Neural cell (in vitro differentiated cells): ENCODE data around the gene UBE4A. TPM values are rescaled to one million over a fixed set of nuclear protein-coding genes. Genes with fewer than 3 reads are reported as not detected.

Experiments used
- H2AFZ ChIP-seq: fragments of 200-600, 300-800 bp; sonication (generic), shearing (Covaris generic); 2 replicates; pipeline ENCODE4 v1.6.0; 2014; ENCODE audit warnings: low read depth, mild to moderate bottlenecking, antibody characterized with exemption, low read length, moderate library complexity
- H3F3A ChIP-seq: fragments of 200-600 bp; shearing (Covaris generic); 2 replicates; pipeline ENCODE4 v1.6.1; 2016; ENCODE audit warnings: mild to moderate bottlenecking, moderate library complexity, mixed read lengths, antibody characterized with exemption, low read length; ENCODE audit not compliant: insufficient read depth, poor library complexity, severe bottlenecking
- H3K27ac ChIP-seq: fragments of 200-600, 300-800 bp; sonication (generic), shearing (Covaris generic); 2 replicates; pipeline ENCODE4 v1.5.1; 2014; ENCODE audit warnings: mild to moderate bottlenecking, low read length, moderate library complexity
- H3K27me3 ChIP-seq: fragments of 300-800, 200-600 bp; sonication (generic), shearing (Covaris generic); 2 replicates; pipeline ENCODE4 v1.6.0; 2014; ENCODE audit warnings: mild to moderate bottlenecking, low read depth, low read length, moderate library complexity; ENCODE audit not compliant: insufficient read depth
- H3K36me3 ChIP-seq: fragments of 300-800, 200-600 bp; sonication (generic), shearing (Covaris generic); 2 replicates; pipeline ENCODE4 v1.5.1; 2014; ENCODE audit warnings: mild to moderate bottlenecking, antibody characterized with exemption, low read length, moderate library complexity; ENCODE audit not compliant: insufficient read depth
- H3K4me2 ChIP-seq: fragments of 300-800, 200-600 bp; sonication (generic), shearing (Covaris generic); 2 replicates; pipeline ENCODE4 v1.6.0; 2014; ENCODE audit warnings: mild to moderate bottlenecking, low read length
- H3K4me3 ChIP-seq: fragments of 300-800, 200-600 bp; sonication (generic), shearing (Covaris generic); 2 replicates; pipeline ENCODE4 v1.5.1; 2014; ENCODE audit warnings: mild to moderate bottlenecking, low read length, moderate library complexity
- H3K79me2 ChIP-seq: fragments of 200-600 bp; shearing (Covaris generic); replicated peaks from 2 replicates; pipeline ENCODE4 v1.6.0; 2014; ENCODE audit warnings: mild to moderate bottlenecking, low read length, moderate library complexity; ENCODE audit not compliant: insufficient read depth
- H3K9ac ChIP-seq: fragments of 300-800, 200-600 bp; sonication (generic), shearing (Covaris generic); 2 replicates; pipeline ENCODE4 v1.6.1; 2016; ENCODE audit warnings: mild to moderate bottlenecking, low read length, mixed read lengths
- H3K9me2 ChIP-seq: fragments of 200-600 bp; shearing (Covaris generic); 2 replicates; pipeline ENCODE4 v1.6.1; 2016; ENCODE audit warnings: mild to moderate bottlenecking, low read length, mixed read lengths; ENCODE audit not compliant: insufficient read depth
- H3K9me3 ChIP-seq: fragments of 200-600, 300-800 bp; sonication (generic), shearing (Covaris generic); 2 replicates; pipeline ENCODE4 v1.6.1; 2016; ENCODE audit warnings: mild to moderate bottlenecking, mixed run types, low read length, moderate library complexity, mixed read lengths
- H4K20me1 ChIP-seq: fragments of 200-600 bp; shearing (Covaris generic); 2 replicates; pipeline ENCODE4 v1.6.1; 2016; ENCODE audit warnings: mild to moderate bottlenecking, mixed run types; ENCODE audit not compliant: insufficient read depth
- CTCF ChIP-seq: fragments of 450-650 bp; IDR thresholded peaks from 2 replicates; pipeline ENCODE4 v1.5.1; 2014; ENCODE audit warnings: antibody characterized with exemption, mild to moderate bottlenecking, moderate library complexity; ENCODE audit not compliant: poor library complexity, severe bottlenecking
- EP300 ChIP-seq: fragments of 450-650 bp; conservative IDR thresholded peaks from 2 replicates; pipeline ENCODE4 v1.6.1; 2014; ENCODE audit warnings: antibody characterized with exemption, mild to moderate bottlenecking, moderate library complexity; ENCODE audit not compliant: poor library complexity, severe bottlenecking
- EZH2 ChIP-seq: fragments of 200-600, 300-800 bp; shearing (Covaris generic), sonication (generic); IDR thresholded peaks from 2 replicates; pipeline ENCODE4 v1.6.1; 2014; ENCODE audit warnings: antibody characterized with exemption, low read length, borderline replicate concordance, mild to moderate bottlenecking; ENCODE audit not compliant: insufficient read depth, poor library complexity, severe bottlenecking
- MXI1 ChIP-seq: fragments of 450-650 bp; conservative IDR thresholded peaks from 2 replicates; pipeline ENCODE4 v1.6.1; 2014; ENCODE audit warnings: antibody characterized with exemption, mild to moderate bottlenecking; ENCODE audit not compliant: poor library complexity, severe bottlenecking
- POLR2AphosphoS5 ChIP-seq: IDR thresholded peaks from 2 replicates; pipeline ENCODE4 v1.6.1; 2012
- RAD21 ChIP-seq: fragments of 450-650 bp; conservative IDR thresholded peaks from 2 replicates; pipeline ENCODE4 v1.6.1; 2014; ENCODE audit warnings: antibody characterized with exemption, mild to moderate bottlenecking, moderate library complexity
- SMC3 ChIP-seq: fragments of 450-650 bp; conservative IDR thresholded peaks from 2 replicates; pipeline ENCODE4 v1.6.1; 2014; ENCODE audit warnings: antibody characterized with exemption, mild to moderate bottlenecking, moderate library complexity; ENCODE audit not compliant: poor library complexity
- TAF1 ChIP-seq: IDR thresholded peaks from 2 replicates; pipeline ENCODE4 v1.6.1; 2012; ENCODE audit warnings: low read depth
- polyA plus RNA-seq: library from polyadenylated mRNA; depleted of rRNA; stranded (reverse); fragments of >200 nt; gene quantifications from 2 replicates; pipeline ENCODE4 v1.2.3, GENCODE V29; 2014
- TF ChIP-seq, protein P1 (sequence below): IDR thresholded peaks from 2 replicates; pipeline ENCODE4 v1.6.1; 2012; ENCODE audit warnings: borderline replicate concordance

Gene UBE4A
- polyA plus RNA-seq, 1 donor from 2014 or later: 36.9 TPM

- TF ChIP-seq MXI1 (no peak), SMC3 (no peak), POLR2AphosphoS5 (no peak), RAD21 (no peak), TAF1 (no peak), EP300 (no peak), EZH2 (no peak), CTCF (no peak)
- TF ChIP-seq, protein P1, sequence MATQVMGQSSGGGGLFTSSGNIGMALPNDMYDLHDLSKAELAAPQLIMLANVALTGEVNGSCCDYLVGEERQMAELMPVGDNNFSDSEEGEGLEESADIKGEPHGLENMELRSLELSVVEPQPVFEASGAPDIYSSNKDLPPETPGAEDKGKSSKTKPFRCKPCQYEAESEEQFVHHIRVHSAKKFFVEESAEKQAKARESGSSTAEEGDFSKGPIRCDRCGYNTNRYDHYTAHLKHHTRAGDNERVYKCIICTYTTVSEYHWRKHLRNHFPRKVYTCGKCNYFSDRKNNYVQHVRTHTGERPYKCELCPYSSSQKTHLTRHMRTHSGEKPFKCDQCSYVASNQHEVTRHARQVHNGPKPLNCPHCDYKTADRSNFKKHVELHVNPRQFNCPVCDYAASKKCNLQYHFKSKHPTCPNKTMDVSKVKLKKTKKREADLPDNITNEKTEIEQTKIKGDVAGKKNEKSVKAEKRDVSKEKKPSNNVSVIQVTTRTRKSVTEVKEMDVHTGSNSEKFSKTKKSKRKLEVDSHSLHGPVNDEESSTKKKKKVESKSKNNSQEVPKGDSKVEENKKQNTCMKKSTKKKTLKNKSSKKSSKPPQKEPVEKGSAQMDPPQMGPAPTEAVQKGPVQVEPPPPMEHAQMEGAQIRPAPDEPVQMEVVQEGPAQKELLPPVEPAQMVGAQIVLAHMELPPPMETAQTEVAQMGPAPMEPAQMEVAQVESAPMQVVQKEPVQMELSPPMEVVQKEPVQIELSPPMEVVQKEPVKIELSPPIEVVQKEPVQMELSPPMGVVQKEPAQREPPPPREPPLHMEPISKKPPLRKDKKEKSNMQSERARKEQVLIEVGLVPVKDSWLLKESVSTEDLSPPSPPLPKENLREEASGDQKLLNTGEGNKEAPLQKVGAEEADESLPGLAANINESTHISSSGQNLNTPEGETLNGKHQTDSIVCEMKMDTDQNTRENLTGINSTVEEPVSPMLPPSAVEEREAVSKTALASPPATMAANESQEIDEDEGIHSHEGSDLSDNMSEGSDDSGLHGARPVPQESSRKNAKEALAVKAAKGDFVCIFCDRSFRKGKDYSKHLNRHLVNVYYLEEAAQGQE: no peak
- Histone ChIP-seq H3K9me3 (no peaks in the 10 kb centered on the region), H3K4me2 (no peak overlapping the region), H3K9me2 (no peaks in the 10 kb centered on the region), H3K27me3 (no peaks in the 10 kb centered on the region), H3K9ac (no peak overlapping the region), H3K79me2 (no peaks in the 10 kb centered on the region), H3K36me3 (no peaks in the 10 kb centered on the region), H3K27ac (no peak overlapping the region), H3K4me3 (no peak overlapping the region), H2AFZ (no peak overlapping the region), H4K20me1 (no peaks in the 10 kb centered on the region), H3F3A (no peaks in the 10 kb centered on the region)
These were observed 30.7 kb upstream of the UBE4A start for GRCh38 chr11:118328745-118329144.

- Histone ChIP-seq H3K9me2 (no peaks in the 10 kb centered on the region), H3K36me3 (no peaks in the 10 kb centered on the region), H3K4me2 (no peak overlapping the region), H3K9me3 (no peaks in the 10 kb centered on the region), H3F3A (no peaks in the 10 kb centered on the region), H3K79me2 (no peaks in the 10 kb centered on the region), H2AFZ (no peak overlapping the region), H3K9ac (no peak overlapping the region), H3K4me3 (no peak overlapping the region), H3K27me3 (no peaks in the 10 kb centered on the region), H3K27ac (no peak overlapping the region), H4K20me1 (no peaks in the 10 kb centered on the region)
- no peak for TF ChIP-seq POLR2AphosphoS5
- TF ChIP-seq EZH2: no peak
- no peak for TF ChIP-seq EP300
- TF ChIP-seq RAD21: no peak
- no peak for TF ChIP-seq CTCF
- TF ChIP-seq SMC3: no peak
- TF ChIP-seq MXI1: no peak
- TF ChIP-seq, protein P1: no peak
- TF ChIP-seq TAF1: no peak
These were observed 24.7 kb upstream of the UBE4A start for GRCh38 chr11:118334745-118335144.
